Measurements from ENCODE around the gene RIPK4.

The RIPK4 gene

GRCh38 chr21:41795726-41796125 lies 28.9 kb upstream of the RIPK4 start:
- Histone ChIP-seq H3K4me1 (ENCODE audit: control insufficient read depth in 2 of 2, insufficient read depth in 1 of 2, low read depth in 1 of 2, low read length in 2 of 2) (peaks cover 2 to 4% of the 10 kb centered on the region in 2 donors), H2BK5ac (ENCODE audit: low read length) (no peak overlapping the region), H2BK120ac (ENCODE audit: low read depth, low read length) (no peak overlapping the region), H3K79me1 (ENCODE audit: low read depth, low read length) (no peaks in the 10 kb centered on the region), H3K27ac (replicated peaks; ENCODE audit: low read length) (no peak overlapping the region), H3K9me3 (replicated peaks in 1 of 2; ENCODE audit: control insufficient read depth in 2 of 2, insufficient read depth in 1 of 2, low read depth in 1 of 2, low read length in 2 of 2) (peaks cover 0 to 10% of the 10 kb centered on the region in 2 donors), H3K27me3 (ENCODE audit: control insufficient read depth in 3 of 3, insufficient read depth in 3 of 3, low read depth in 1 of 3, low read length in 3 of 3) (no peaks in the 10 kb centered on the region), H3K9ac (ENCODE audit: low read depth, low read length, poor library complexity) (no peak overlapping the region), H3K4ac (ENCODE audit: low read length) (no peak overlapping the region), H2BK15ac (ENCODE audit: low read length) (no peak overlapping the region), H3K4me3 (ENCODE audit: low read length in 2 of 2) (no peak overlapping the region), H3K18ac (ENCODE audit: low read length) (no peak overlapping the region), H3K23ac (ENCODE audit: low read depth, low read length, poor library complexity) (no peak overlapping the region), H2BK12ac (ENCODE audit: low read length) (no peak overlapping the region), H3K4me2 (ENCODE audit: insufficient read depth, low read length, poor library complexity, severe bottlenecking) (no peak overlapping the region), H3K14ac (ENCODE audit: low read length) (no peak overlapping the region), H3K36me3 (replicated peaks in 1 of 2; ENCODE audit: control insufficient read depth in 2 of 2, insufficient read depth in 2 of 2, low read length in 2 of 2) (peaks cover 6 to 13% of the 10 kb centered on the region in 2 donors), H2AFZ (ENCODE audit: low read length) (no peak overlapping the region), H4K91ac (ENCODE audit: low read depth, low read length, poor library complexity) (no peak overlapping the region), H4K8ac (ENCODE audit: low read depth, low read length) (no peak overlapping the region), H2AK5ac (ENCODE audit: low read depth, low read length) (no peak overlapping the region)
- no CpG with 5 or more reads among the region's 3 CpGs for WGBS, 2 donors (ENCODE audit: extremely low coverage in 2 of 2, insufficient read length in 2 of 2, insufficient replicate concordance in 1 of 2)
- no peak for DNase-seq (ENCODE audit: low spot score)

DNA sequence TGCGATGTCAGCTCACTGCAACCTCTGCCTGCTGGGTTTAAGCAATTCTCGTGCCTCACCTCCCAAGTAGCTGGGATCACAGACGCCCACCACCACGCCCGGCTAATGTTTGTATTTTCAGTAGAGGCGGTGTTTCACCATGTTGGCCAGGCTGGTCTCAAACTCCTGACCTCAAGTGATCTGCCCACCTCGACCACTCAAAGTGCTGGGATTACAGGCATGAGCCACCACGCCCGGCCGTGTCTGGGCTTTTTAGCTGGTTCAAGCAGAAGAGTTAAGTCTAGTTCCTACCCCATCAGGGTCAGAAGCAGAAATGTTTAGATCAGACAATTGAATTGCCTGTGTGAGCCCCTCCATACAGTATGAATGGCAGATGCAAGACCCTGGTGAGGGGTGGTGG lies 27.7 kb upstream of the RIPK4 start:
- no peak overlapping the region for H2AK5ac ChIP-seq (ENCODE audit: low read depth, low read length)
- H3K36me3 ChIP-seq (replicated peaks in 1 of 2; ENCODE audit: control insufficient read depth in 2 of 2, insufficient read depth in 2 of 2, low read length in 2 of 2) = peaks cover 3% of the 10 kb centered on the region in 2 donors
- H3K79me1 ChIP-seq (ENCODE audit: low read depth, low read length) = no peaks in the 10 kb centered on the region
- H3K27ac ChIP-seq (replicated peaks; ENCODE audit: low read length) = no peak overlapping the region
- H2BK12ac ChIP-seq (ENCODE audit: low read length) = no peak overlapping the region
- H2BK5ac ChIP-seq (ENCODE audit: low read length) = no peak overlapping the region
- no peak overlapping the region for H3K4me3 ChIP-seq (ENCODE audit: low read length in 2 of 2)
- H3K27me3 ChIP-seq (ENCODE audit: control insufficient read depth in 3 of 3, insufficient read depth in 3 of 3, low read depth in 1 of 3, low read length in 3 of 3) = no peaks in the 10 kb centered on the region
- H4K91ac ChIP-seq (ENCODE audit: low read depth, low read length, poor library complexity) = no peak overlapping the region
- DNase-seq (ENCODE audit: low spot score) = no peak
- WGBS, 2 donors (ENCODE audit: extremely low coverage in 2 of 2, insufficient read length in 2 of 2, insufficient replicate concordance in 1 of 2) = no CpG with 5 or more reads among the region's 10 CpGs
- H2AFZ ChIP-seq (ENCODE audit: low read length) = no peak overlapping the region
- no peak overlapping the region for H3K9ac ChIP-seq (ENCODE audit: low read depth, low read length, poor library complexity)
- H3K4me2 ChIP-seq (ENCODE audit: insufficient read depth, low read length, poor library complexity, severe bottlenecking) = no peak overlapping the region
- H2BK120ac ChIP-seq (ENCODE audit: low read depth, low read length) = no peak overlapping the region
- no peak overlapping the region for H3K23ac ChIP-seq (ENCODE audit: low read depth, low read length, poor library complexity)
- H4K8ac ChIP-seq (ENCODE audit: low read depth, low read length) = no peak overlapping the region
- peaks cover 0 to 10% of the 10 kb centered on the region in 2 donors for H3K9me3 ChIP-seq (replicated peaks in 1 of 2; ENCODE audit: control insufficient read depth in 2 of 2, insufficient read depth in 1 of 2, low read depth in 1 of 2, low read length in 2 of 2)
- H3K18ac ChIP-seq (ENCODE audit: low read length) = no peak overlapping the region
- H3K4me1 ChIP-seq (ENCODE audit: control insufficient read depth in 2 of 2, insufficient read depth in 1 of 2, low read depth in 1 of 2, low read length in 2 of 2) = peaks cover 2 to 4% of the 10 kb centered on the region in 2 donors
- no peak overlapping the region for H3K4ac ChIP-seq (ENCODE audit: low read length)
- no peak overlapping the region for H3K14ac ChIP-seq (ENCODE audit: low read length)
- no peak overlapping the region for H2BK15ac ChIP-seq (ENCODE audit: low read length)

DNA sequence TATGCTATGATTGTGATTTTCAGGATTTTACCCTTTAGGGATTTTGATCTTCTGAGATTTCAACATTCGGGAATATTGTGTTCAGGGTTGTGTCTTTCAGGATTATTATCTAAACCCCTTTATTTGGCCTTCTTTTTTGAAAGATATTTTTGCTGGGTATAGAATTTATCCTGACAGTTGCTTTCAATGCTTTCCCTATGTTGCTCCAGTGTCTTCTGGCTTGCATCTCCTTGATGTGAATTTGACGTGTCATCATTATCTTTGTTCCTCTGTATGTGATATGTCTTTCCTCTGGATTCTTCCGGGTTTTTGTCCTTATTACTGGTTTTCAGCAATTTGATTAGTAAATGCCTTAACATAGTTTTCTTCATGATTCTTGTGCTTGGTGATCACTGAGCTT lies 25.9 kb upstream of the RIPK4 start:
- Histone ChIP-seq H3K27me3 (ENCODE audit: control insufficient read depth in 3 of 3, insufficient read depth in 3 of 3, low read depth in 1 of 3, low read length in 3 of 3) (no peaks in the 10 kb centered on the region), H4K8ac (ENCODE audit: low read depth, low read length) (no peak overlapping the region), H3K36me3 (replicated peaks in 1 of 2; ENCODE audit: control insufficient read depth in 2 of 2, insufficient read depth in 2 of 2, low read length in 2 of 2) (no peaks in the 10 kb centered on the region), H3K4me1 (ENCODE audit: control insufficient read depth in 2 of 2, insufficient read depth in 1 of 2, low read depth in 1 of 2, low read length in 2 of 2) (peaks cover 0 to 4% of the 10 kb centered on the region in 2 donors), H3K9me3 (replicated peaks in 1 of 2; ENCODE audit: control insufficient read depth in 2 of 2, insufficient read depth in 1 of 2, low read depth in 1 of 2, low read length in 2 of 2) (peaks cover 0 to 10% of the 10 kb centered on the region in 2 donors), H2AFZ (ENCODE audit: low read length) (no peak overlapping the region), H3K4ac (ENCODE audit: low read length) (no peak overlapping the region), H2AK5ac (ENCODE audit: low read depth, low read length) (no peak overlapping the region), H3K18ac (ENCODE audit: low read length) (no peak overlapping the region), H4K91ac (ENCODE audit: low read depth, low read length, poor library complexity) (no peak overlapping the region), H3K9ac (ENCODE audit: low read depth, low read length, poor library complexity) (no peak overlapping the region), H3K79me1 (ENCODE audit: low read depth, low read length) (no peaks in the 10 kb centered on the region), H3K4me3 (ENCODE audit: low read length in 2 of 2) (no peak overlapping the region), H3K27ac (replicated peaks; ENCODE audit: low read length) (no peak overlapping the region), H2BK12ac (ENCODE audit: low read length) (no peak overlapping the region), H3K14ac (ENCODE audit: low read length) (no peak overlapping the region), H2BK120ac (ENCODE audit: low read depth, low read length) (no peak overlapping the region), H3K23ac (ENCODE audit: low read depth, low read length, poor library complexity) (no peak overlapping the region), H3K4me2 (ENCODE audit: insufficient read depth, low read length, poor library complexity, severe bottlenecking) (no peak overlapping the region), H2BK15ac (ENCODE audit: low read length) (no peak overlapping the region), H2BK5ac (ENCODE audit: low read length) (no peak overlapping the region)
- no CpG with 5 or more reads among the region's 3 CpGs for WGBS, 2 donors (ENCODE audit: extremely low coverage in 2 of 2, insufficient read length in 2 of 2, insufficient replicate concordance in 1 of 2)
- no peak for DNase-seq (ENCODE audit: low spot score)

DNA sequence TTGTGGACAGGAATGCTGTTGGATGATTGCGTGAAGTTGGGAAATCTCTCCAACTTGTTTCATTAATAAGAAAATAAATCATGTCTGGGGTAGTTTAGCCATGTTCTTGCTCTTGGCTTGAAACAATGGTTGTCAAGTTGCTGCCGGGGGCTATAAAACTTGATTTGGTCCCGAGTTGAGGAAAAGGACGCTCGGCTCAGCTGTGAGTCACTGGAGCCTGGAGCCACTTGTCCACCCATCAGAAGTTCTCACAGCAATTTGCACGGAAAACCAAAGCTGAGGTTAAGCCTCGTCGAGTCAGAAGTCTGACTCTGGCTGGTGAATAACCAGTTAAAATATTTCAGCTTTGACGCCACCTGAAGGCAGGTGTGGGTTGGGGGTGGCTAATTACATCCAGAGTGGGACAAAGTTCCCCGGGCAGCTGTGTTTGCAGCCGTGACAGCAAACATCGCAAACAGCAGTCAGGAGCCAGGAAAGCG lies 19.7 kb upstream of the RIPK4 start:
- Histone ChIP-seq H3K36me3 (replicated peaks in 1 of 2; ENCODE audit: control insufficient read depth in 2 of 2, insufficient read depth in 2 of 2, low read length in 2 of 2) (no peaks in the 10 kb centered on the region), H2BK12ac (ENCODE audit: low read length) (no peak overlapping the region), H2BK120ac (ENCODE audit: low read depth, low read length) (no peak overlapping the region), H3K4me1 (ENCODE audit: control insufficient read depth in 2 of 2, insufficient read depth in 1 of 2, low read depth in 1 of 2, low read length in 2 of 2) (no peaks in the 10 kb centered on the region), H3K14ac (ENCODE audit: low read length) (no peak overlapping the region), H3K9ac (ENCODE audit: low read depth, low read length, poor library complexity) (no peak overlapping the region), H2AFZ (ENCODE audit: low read length) (no peak overlapping the region), H3K27ac (replicated peaks; ENCODE audit: low read length) (no peak overlapping the region), H2AK5ac (ENCODE audit: low read depth, low read length) (no peak overlapping the region), H3K23ac (ENCODE audit: low read depth, low read length, poor library complexity) (no peak overlapping the region), H4K91ac (ENCODE audit: low read depth, low read length, poor library complexity) (no peak overlapping the region), H2BK15ac (ENCODE audit: low read length) (no peak overlapping the region), H3K4me2 (ENCODE audit: insufficient read depth, low read length, poor library complexity, severe bottlenecking) (no peak overlapping the region), H3K18ac (ENCODE audit: low read length) (no peak overlapping the region), H3K79me1 (ENCODE audit: low read depth, low read length) (no peaks in the 10 kb centered on the region), H3K4ac (ENCODE audit: low read length) (no peak overlapping the region), H3K27me3 (ENCODE audit: control insufficient read depth in 3 of 3, insufficient read depth in 3 of 3, low read depth in 1 of 3, low read length in 3 of 3) (no peaks in the 10 kb centered on the region), H3K4me3 (ENCODE audit: low read length in 2 of 2) (no peak overlapping the region), H3K9me3 (replicated peaks in 1 of 2; ENCODE audit: control insufficient read depth in 2 of 2, insufficient read depth in 1 of 2, low read depth in 1 of 2, low read length in 2 of 2) (no peaks in the 10 kb centered on the region), H4K8ac (ENCODE audit: low read depth, low read length) (no peak overlapping the region), H2BK5ac (ENCODE audit: low read length) (no peak overlapping the region)
- no CpG with 5 or more reads among the region's 13 CpGs for WGBS, 2 donors (ENCODE audit: extremely low coverage in 2 of 2, insufficient read length in 2 of 2, insufficient replicate concordance in 1 of 2)
- no peak for DNase-seq (ENCODE audit: low spot score)
